Measurements from ENCODE around the gene LRRC3C. TPM values are rescaled to one million over a fixed set of nuclear protein-coding genes. Genes with fewer than 3 reads are reported as not detected.

The LRRC3C gene
- total and polyA plus RNA-seq, 12 donors = not detected

DNA sequence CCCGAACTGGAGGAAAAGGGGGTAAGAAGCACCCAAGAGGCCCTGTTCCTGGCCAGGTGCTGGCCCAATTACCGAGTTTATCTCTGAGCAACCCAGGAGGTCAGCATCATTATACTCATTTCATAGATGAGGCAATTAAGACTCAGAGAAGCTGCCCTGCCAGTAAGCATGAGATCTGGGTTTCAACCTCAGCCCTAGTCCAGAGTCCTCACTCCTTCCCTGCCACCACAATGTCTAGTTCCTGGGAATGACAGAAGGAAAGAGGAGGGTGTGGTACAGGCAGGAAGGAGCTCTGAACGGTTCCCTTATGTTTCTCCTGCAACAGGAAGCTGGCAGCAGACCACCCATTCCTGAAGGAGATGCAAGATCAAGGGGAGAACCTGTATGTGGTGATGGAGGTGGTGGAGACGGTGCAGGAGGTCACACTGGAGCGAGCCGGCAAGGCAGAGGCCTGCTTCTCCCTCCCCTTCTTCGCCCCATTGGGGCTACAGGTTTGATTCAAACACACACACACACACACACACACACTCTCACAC lies 42.7 kb downstream of the LRRC3C start:
- TF ChIP-seq CTCF (IDR thresholded peaks at IDR 0.05) (no peak), POLR2A (IDR thresholded peaks at IDR 0.05) (no peak)
- Histone ChIP-seq H3K9me3 (replicated peaks in 1 of 3) (no peaks in the 10 kb centered on the region), H3K27ac (no peak overlapping the region), H3K4me3 (no peak overlapping the region), H3K36me3 (replicated peaks in 1 of 2) (no peaks in the 10 kb centered on the region), H3K4me1 (replicated peaks in 1 of 2) (no peaks in the 10 kb centered on the region), H3K27me3 (no peaks in the 10 kb centered on the region)
- WGBS, 4 donors = 68 to 74% (median 69%) methylated on average over 7 of the region's 7 CpGs
- no peak for DNase-seq
- intact Hi-C loops (cut with DNase I) = no loop called here

- 62 to 71% (median 68%) methylated on average over 4 of the region's 4 CpGs for WGBS, 4 donors
- TF ChIP-seq CTCF (IDR thresholded peaks at IDR 0.05) = no peak
- TF ChIP-seq POLR2A (IDR thresholded peaks at IDR 0.05) = no peak
- no peak for DNase-seq
- intact Hi-C loops (cut with DNase I) = no loop called here
- Histone ChIP-seq H3K4me3 (no peak overlapping the region), H3K4me1 (replicated peaks in 1 of 2) (no peaks in the 10 kb centered on the region), H3K27ac (peak overlapping the region in 2 of 5 donors; percentile 23 to 79), H3K27me3 (no peaks in the 10 kb centered on the region), H3K9me3 (replicated peaks in 1 of 3) (no peaks in the 10 kb centered on the region), H3K36me3 (replicated peaks in 1 of 2) (no peaks in the 10 kb centered on the region)
Observed at GRCh38 chr17:39971076-39971603, 43.6 kb downstream of the LRRC3C start.

DNA sequence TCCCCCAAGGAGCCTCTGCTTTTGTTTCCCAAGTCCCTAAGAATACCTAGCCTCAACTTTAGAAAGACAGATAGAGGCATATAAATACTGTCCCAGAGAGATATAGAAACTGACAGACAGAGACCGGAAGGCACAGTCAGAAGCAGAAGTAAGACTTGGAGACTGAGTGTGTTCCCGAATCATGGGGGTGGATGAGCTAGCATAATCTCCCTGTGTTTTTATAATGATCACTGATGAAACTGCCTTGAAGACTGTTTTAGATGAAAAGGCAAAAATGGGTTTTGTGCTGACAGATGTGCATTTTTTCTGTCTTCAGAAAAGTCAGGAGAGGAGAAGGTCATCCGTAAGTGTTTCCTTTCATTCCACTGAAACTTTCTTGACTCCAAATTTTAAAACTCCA lies 44.7 kb downstream of the LRRC3C start:
- Histone ChIP-seq H3K4me1 (replicated peaks in 1 of 2) (no peaks in the 10 kb centered on the region), H3K4me3 (no peak overlapping the region), H3K27me3 (no peaks in the 10 kb centered on the region), H3K9me3 (replicated peaks in 1 of 3) (no peaks in the 10 kb centered on the region), H3K36me3 (replicated peaks in 1 of 2) (no peaks in the 10 kb centered on the region), H3K27ac (peak overlapping the region in 2 of 5 donors; percentile 65 to 79)
- WGBS, 4 donors = 13 to 34% (median 27%) methylated on average over 3 of the region's 3 CpGs
- no peak for DNase-seq
- TF ChIP-seq CTCF (IDR thresholded peaks at IDR 0.05) (no peak), POLR2A (IDR thresholded peaks at IDR 0.05) (no peak)
- intact Hi-C loops (cut with DNase I) = no loop called here

DNA sequence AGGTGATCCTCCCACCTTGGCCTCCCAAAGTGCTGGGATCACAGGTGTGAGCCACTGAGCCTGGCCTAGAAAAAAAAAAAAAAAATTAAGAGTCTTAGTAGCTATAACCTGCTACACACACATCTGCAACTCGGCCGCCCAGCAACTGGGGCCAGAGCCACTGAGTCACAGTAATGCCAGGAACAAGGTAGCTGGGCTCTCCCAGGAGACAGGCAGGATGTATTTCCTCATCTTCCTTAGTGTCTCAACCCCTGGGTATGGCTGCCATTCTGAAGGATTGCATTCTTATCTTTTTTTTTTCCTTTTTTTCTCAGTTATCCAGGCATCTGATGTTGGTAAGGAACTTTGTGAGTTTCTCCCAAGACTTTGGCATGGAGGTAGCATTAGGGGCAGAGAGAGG lies 46.0 kb downstream of the LRRC3C start:
- no peaks in the 10 kb centered on the region for H3K27me3 ChIP-seq
- H3K4me1 ChIP-seq (replicated peaks in 1 of 2) = no peaks in the 10 kb centered on the region
- 85 to 91% (median 87%) methylated on average over 2 of the region's 2 CpGs for WGBS, 4 donors
- no peaks in the 10 kb centered on the region for H3K9me3 ChIP-seq (replicated peaks in 1 of 3)
- H3K36me3 ChIP-seq (replicated peaks in 1 of 2) = no peaks in the 10 kb centered on the region
- DNase-seq = no peak
- H3K27ac ChIP-seq = no peak overlapping the region
- H3K4me3 ChIP-seq = no peak overlapping the region
- intact Hi-C loops (cut with DNase I) = no loop called here
- no peak for TF ChIP-seq CTCF (IDR thresholded peaks at IDR 0.05)
- no peak for TF ChIP-seq POLR2A (IDR thresholded peaks at IDR 0.05)

Data from adrenal gland (tissue), 12 donors.